A673 (cell line): ENCODE data around the gene ITGB6.

Source experiments
- CTCF ChIP-seq: fragments of 300-800, 200-600 bp; sonication (generic); conservative IDR thresholded peaks from 2 replicates; pipeline ENCODE4 v1.5.1; 2017; ENCODE audit warnings: low read depth, mild to moderate bottlenecking, antibody characterized with exemption, low read length, moderate library complexity, mixed read lengths
- EZH2 ChIP-seq: fragments of 200-600 bp; sonication (generic); IDR thresholded peaks from 2 replicates; pipeline ENCODE4 v1.6.1; 2017; ENCODE audit warnings: borderline replicate concordance, low read depth, mild to moderate bottlenecking, mixed read lengths, antibody characterized with exemption, low read length; ENCODE audit not compliant: poor library complexity, severe bottlenecking

DNA sequence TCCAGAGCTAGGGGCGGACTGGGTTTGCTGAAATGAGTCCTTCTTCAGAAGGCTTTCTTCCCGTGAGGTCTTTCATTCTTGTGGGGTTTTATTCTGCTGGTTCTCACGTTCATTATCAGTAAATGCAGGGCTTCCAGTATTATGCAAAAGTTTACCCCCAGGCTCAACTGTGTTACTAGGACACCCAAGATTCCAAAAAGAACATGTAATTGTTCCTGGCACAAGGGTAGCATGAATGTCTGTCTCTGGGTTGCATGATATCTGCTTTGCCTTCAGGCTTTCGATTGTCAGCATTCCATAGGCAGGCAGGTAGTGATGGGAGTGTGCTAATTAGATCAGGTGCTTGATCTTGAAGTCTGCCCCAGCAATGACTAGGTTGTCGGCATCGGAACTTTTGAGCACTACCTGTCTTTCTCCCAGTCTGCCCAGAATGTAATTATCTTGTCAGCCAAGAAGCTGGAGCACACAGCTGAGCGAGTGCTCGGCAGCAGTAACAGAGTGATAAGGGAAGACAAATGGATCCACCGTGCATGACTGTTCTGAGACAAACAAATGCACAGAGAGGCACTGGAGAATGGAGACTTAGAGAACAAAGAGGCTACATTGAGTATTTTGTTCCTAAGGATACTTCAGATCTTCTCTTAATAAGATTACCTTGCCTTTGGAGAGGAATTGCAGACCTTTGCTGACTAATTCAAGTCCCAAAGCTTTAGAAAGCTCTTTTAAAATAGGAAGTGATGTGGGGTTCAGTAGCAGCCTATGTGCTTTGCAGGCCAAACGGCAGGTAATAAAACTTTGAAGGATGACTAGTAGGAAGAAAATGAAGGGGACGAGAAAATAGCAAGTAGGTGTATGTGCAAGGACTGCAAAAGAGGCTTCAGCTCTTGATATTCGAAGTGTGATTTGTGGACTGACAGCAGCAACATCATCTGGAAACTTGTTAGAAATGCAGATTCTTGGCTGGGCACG, 41.9 kb downstream of the ITGB6 start:
- TF ChIP-seq CTCF, result no peak
- TF ChIP-seq EZH2, result no peak
